ENCODE measurements around the gene CDT1.

GRCh38 chr16:88824256-88825077 lies 20.9 kb downstream of the CDT1 start:
- no peak for TF ChIP-seq POLR2A (IDR thresholded peaks at IDR 0.05)
- TF ChIP-seq CTCF (IDR thresholded peaks at IDR 0.05), result no peak
